ENCODE results near the gene PRMT7. TPM values are rescaled to one million over a fixed set of nuclear protein-coding genes. Genes with fewer than 3 reads are reported as not detected.

PRMT7 gene
- total RNA-seq, 4 donors from 2014 or later = 74.1 to 91.5 (median 78.0) TPM

DNA sequence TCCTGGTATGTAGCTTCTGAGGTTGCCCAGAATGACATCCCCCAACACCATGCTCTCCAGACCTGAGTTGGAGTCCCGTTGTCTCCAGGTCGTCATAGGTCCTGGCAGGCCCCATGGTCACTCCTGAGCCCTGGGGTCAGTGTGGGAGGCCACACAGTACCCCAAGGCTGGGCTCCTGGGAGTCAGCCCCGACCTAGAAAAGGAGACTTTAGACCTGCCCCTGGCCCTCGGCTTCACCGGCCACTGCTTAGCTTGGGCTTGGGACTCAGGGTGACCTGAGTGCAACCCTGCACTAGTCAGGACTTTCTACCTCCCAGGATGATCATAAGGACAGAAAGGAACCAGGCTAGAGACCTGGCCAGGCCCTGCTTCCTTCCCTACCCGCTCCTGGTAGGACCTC, 65.8 kb downstream of the PRMT7 start:
- TF ChIP-seq EP300 (IDR thresholded peaks at IDR 0.05) (no peak), POLR2A (IDR thresholded peaks at IDR 0.05) (no peak)
- TF ChIP-seq, protein P1, sequence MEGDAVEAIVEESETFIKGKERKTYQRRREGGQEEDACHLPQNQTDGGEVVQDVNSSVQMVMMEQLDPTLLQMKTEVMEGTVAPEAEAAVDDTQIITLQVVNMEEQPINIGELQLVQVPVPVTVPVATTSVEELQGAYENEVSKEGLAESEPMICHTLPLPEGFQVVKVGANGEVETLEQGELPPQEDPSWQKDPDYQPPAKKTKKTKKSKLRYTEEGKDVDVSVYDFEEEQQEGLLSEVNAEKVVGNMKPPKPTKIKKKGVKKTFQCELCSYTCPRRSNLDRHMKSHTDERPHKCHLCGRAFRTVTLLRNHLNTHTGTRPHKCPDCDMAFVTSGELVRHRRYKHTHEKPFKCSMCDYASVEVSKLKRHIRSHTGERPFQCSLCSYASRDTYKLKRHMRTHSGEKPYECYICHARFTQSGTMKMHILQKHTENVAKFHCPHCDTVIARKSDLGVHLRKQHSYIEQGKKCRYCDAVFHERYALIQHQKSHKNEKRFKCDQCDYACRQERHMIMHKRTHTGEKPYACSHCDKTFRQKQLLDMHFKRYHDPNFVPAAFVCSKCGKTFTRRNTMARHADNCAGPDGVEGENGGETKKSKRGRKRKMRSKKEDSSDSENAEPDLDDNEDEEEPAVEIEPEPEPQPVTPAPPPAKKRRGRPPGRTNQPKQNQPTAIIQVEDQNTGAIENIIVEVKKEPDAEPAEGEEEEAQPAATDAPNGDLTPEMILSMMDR (IDR thresholded peaks at IDR 0.05) = no peak
- H3K4me1 ChIP-seq = no peaks in the 10 kb centered on the region
- 87 to 90% methylated on average over 4 to 6 of the region's 6 CpGs for WGBS, 2 donors

DNA sequence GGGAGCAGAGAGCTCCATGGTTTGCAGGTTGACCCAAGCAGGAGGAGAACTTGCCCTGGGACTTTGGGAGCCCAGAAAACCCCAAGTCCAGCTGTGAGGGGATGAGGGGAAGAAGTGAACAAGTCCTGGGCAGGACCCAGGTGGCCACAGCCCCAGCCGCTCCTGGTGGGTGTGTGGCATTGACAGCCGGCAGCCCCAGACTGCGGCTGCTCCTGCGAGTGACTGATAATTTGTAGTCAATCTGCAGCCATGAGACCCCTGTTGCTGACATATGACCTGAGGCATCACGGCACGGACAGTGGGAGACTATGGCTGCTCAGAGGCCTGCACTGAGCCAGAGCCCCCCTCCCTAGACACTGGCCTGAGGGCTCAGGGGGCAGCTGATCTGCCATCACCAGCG, 66.4 kb downstream of the PRMT7 start:
- Histone ChIP-seq H3K27me3 (no peaks in the 10 kb centered on the region), H3K36me3 (no peaks in the 10 kb centered on the region), H3K4me1 (no peaks in the 10 kb centered on the region), H3K9me3 (no peaks in the 10 kb centered on the region), H3K4me3 (no peak overlapping the region), H3K27ac (no peak overlapping the region)
- no peak for DNase-seq (ENCODE audit: low spot score in 2 of 2)
- no peak for TF ChIP-seq POLR2A (IDR thresholded peaks at IDR 0.05)
- TF ChIP-seq EP300 (IDR thresholded peaks at IDR 0.05) = no peak
- TF ChIP-seq, protein P1 (IDR thresholded peaks at IDR 0.05) = no peak
- 80 to 88% methylated on average over 3 to 6 of the region's 7 CpGs for WGBS, 2 donors

More for the DNA sequence above, 65.8 kb downstream of the PRMT7 start:
- Histone ChIP-seq H3K9me3 (no peaks in the 10 kb centered on the region), H3K36me3 (no peaks in the 10 kb centered on the region), H3K27me3 (no peaks in the 10 kb centered on the region), H3K4me3 (no peak overlapping the region), H3K27ac (no peak overlapping the region)
- no peak for DNase-seq (ENCODE audit: low spot score in 2 of 2)

DNA sequence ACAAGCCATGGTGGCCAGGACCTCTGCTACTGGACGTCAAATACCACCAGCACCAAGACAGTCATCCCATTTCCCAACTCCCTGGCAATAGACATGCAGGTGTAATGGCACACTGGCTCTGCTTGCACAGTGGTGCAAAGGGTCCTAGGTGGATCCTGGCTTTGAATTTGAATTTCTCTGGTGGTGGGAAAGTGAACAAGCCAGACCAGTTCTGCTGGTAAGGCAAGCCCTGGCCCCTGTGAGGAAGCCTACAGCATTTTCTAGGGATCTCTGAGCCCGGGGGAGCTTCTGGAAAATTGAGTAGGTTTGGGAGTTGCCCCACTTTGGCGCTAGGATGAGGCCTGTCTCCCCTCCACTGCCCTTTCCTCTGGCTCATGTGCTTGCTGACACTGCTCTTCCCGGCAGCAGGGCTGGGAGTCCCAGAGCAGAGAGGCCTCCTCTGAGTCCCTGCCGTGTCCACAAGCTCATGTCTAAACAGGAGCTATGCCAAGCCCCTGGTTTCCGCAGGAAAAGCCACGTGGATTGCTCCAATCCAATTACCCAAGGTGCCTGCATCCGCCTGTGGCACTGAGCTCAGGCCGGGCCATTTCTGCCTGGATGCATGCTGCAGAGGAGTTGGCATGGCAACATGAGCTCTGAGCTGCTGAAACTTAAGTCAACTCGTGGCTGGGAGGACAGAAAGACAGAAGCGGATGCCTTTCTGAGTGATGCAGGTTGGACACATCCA, 67.0 kb downstream of the PRMT7 start:
- no peak for DNase-seq (ENCODE audit: low spot score in 2 of 2)
- Histone ChIP-seq H3K27ac (no peak overlapping the region), H3K27me3 (no peaks in the 10 kb centered on the region), H3K4me3 (no peak overlapping the region), H3K9me3 (no peaks in the 10 kb centered on the region), H3K36me3 (no peaks in the 10 kb centered on the region), H3K4me1 (no peaks in the 10 kb centered on the region)
- 56 to 61% methylated on average over 10 to 11 of the region's 11 CpGs for WGBS, 2 donors
- no peak for TF ChIP-seq POLR2A (IDR thresholded peaks at IDR 0.05)
- TF ChIP-seq, protein P1 (IDR thresholded peaks at IDR 0.05) = no peak
- TF ChIP-seq EP300 (IDR thresholded peaks at IDR 0.05) = no peak

DNA sequence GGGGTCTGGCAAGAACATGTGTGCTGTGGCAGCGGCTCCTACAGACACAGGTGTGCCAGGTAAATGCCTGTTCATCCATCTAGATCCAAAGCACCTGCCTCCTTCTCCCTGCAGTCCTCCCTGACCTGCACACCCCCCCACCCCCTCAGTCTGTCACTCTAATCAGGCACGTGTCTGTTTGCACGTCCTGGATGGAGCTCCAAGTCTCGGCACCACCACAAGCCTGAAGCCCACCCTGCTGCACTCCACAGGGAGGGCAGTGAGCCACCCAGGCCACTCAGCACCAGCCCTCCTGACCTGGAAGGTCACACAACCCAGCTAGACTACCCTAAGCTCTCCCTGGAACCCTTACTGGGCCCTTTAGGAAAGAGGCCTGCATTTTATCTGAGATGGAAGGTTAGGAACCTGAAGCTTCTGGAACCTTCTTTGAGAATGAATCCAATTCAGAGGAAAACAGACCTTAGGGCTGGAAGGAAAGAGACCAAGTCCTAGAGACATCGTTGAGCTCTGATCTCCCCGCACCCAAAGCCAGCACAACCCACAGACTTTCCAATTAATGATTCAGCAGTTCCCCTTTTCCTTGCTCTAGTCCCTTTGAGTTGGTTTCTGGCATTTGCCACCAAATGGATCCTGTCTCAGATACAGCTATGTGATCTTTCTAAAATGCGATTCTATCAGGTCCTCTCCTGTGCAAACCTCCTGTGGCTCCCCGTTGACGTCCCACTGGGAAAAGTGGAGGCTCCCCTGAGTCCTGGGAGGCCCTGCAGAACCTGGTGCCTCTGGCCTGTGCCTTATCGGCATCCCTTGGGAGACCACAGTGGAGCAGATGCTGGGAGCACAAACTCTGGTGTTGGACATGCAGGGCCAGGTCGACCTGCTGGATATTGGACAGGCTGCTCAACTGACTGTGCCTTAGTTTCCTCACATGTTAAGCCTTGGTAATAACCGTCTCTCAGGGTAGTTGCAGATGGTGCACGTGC, 67.9 kb downstream of the PRMT7 start:
- no peak overlapping the region for H3K4me3 ChIP-seq
- no peak for DNase-seq (ENCODE audit: low spot score in 2 of 2)
- 71 to 83% methylated on average over 13 of the region's 13 CpGs for WGBS, 2 donors
- TF ChIP-seq POLR2A (IDR thresholded peaks at IDR 0.05) (no peak), EP300 (IDR thresholded peaks at IDR 0.05) (no peak)
- TF ChIP-seq, protein P1 (IDR thresholded peaks at IDR 0.05) = no peak
- no peaks in the 10 kb centered on the region for H3K27me3 ChIP-seq
- no peak overlapping the region for H3K27ac ChIP-seq
- no peaks in the 10 kb centered on the region for H3K9me3 ChIP-seq
- H3K36me3 ChIP-seq = no peaks in the 10 kb centered on the region
- no peaks in the 10 kb centered on the region for H3K4me1 ChIP-seq
